ENCODE measurements around the gene ANKDD1B. TPM values are rescaled to one million over a fixed set of nuclear protein-coding genes. Genes with fewer than 3 reads are reported as not detected.

ANKDD1B gene
- total RNA-seq, 1 experiment from 2014 or later = 0.84 TPM

- no peak overlapping the region for H3K27ac ChIP-seq (ENCODE audit: low read depth, low read length)
- ChIA-PET CTCF (no interaction called here), RAD21 (ENCODE audit: low non-redundant PET in 1 of 2, low total read pairs in 2 of 2, uncharacterized antibody in 2 of 2, unreplicated experiment in 2 of 2) (no interaction called here), POLR2A (no interaction called here)
- peaks cover 75% of the 10 kb centered on the region for H3K79me2 ChIP-seq (ENCODE audit: insufficient read depth, low read length)
- no peak overlapping the region for H3K4me2 ChIP-seq (ENCODE audit: low read length)
- H3K9me3 ChIP-seq (ENCODE audit: control insufficient read depth in 1 of 2, insufficient read depth in 1 of 2, low read depth in 1 of 2, low read length in 2 of 2) = no peaks in the 10 kb centered on the region
- peaks cover 4 to 13% of the 10 kb centered on the region in 2 experiments for H3K4me1 ChIP-seq (ENCODE audit: control insufficient read depth in 1 of 2, insufficient read depth in 2 of 2, low read length in 2 of 2)
- DNase-seq (ENCODE audit: low read depth, low spot score) = no peak
- peaks cover 0 to 11% of the 10 kb centered on the region in 2 experiments; a peak in 3 of 4 replicates for H3K36me3 ChIP-seq (ENCODE audit: control insufficient read depth in 1 of 2, insufficient read depth in 2 of 2, low read length in 2 of 2)
- TF ChIP-seq ELF1 (IDR thresholded peaks at IDR 0.05; ENCODE audit: borderline replicate concordance, low read depth) = no peak
- TF ChIP-seq TCF7L2 (IDR thresholded peaks at IDR 0.05; ENCODE audit: borderline replicate concordance, extremely low read depth, insufficient read depth, insufficient read length) = no peak
- TF ChIP-seq ATF3 (IDR thresholded peaks at IDR 0.05) = no peak
- TF ChIP-seq, protein P1, sequence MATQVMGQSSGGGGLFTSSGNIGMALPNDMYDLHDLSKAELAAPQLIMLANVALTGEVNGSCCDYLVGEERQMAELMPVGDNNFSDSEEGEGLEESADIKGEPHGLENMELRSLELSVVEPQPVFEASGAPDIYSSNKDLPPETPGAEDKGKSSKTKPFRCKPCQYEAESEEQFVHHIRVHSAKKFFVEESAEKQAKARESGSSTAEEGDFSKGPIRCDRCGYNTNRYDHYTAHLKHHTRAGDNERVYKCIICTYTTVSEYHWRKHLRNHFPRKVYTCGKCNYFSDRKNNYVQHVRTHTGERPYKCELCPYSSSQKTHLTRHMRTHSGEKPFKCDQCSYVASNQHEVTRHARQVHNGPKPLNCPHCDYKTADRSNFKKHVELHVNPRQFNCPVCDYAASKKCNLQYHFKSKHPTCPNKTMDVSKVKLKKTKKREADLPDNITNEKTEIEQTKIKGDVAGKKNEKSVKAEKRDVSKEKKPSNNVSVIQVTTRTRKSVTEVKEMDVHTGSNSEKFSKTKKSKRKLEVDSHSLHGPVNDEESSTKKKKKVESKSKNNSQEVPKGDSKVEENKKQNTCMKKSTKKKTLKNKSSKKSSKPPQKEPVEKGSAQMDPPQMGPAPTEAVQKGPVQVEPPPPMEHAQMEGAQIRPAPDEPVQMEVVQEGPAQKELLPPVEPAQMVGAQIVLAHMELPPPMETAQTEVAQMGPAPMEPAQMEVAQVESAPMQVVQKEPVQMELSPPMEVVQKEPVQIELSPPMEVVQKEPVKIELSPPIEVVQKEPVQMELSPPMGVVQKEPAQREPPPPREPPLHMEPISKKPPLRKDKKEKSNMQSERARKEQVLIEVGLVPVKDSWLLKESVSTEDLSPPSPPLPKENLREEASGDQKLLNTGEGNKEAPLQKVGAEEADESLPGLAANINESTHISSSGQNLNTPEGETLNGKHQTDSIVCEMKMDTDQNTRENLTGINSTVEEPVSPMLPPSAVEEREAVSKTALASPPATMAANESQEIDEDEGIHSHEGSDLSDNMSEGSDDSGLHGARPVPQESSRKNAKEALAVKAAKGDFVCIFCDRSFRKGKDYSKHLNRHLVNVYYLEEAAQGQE (IDR thresholded peaks at IDR 0.05; ENCODE audit: low read depth) = no peak
- TF ChIP-seq MAX (IDR thresholded peaks at IDR 0.05) = no peak
- no peak for TF ChIP-seq SRF (IDR thresholded peaks at IDR 0.05; ENCODE audit: low read depth)
- no peak for TF ChIP-seq SIN3A (IDR thresholded peaks at IDR 0.05; ENCODE audit: low read depth)
- no peak for TF ChIP-seq YY1 (IDR thresholded peaks at IDR 0.05; ENCODE audit: extremely low read depth, insufficient replicate concordance, low read depth, low read length)
- no peak for TF ChIP-seq FOSL1 (IDR thresholded peaks at IDR 0.05; ENCODE audit: low read depth)
- H3K9me2 ChIP-seq (ENCODE audit: insufficient read depth) = no peaks in the 10 kb centered on the region
- H3K4me3 ChIP-seq (replicated peaks in 1 of 2; ENCODE audit: low read depth in 1 of 2, low read length in 2 of 2) = no peak overlapping the region
- no peak for ATAC-seq
- H2AFZ ChIP-seq (ENCODE audit: low read depth, low read length, poor library complexity, severe bottlenecking) = no peak overlapping the region
- intact Hi-C loops (cut with micrococcal nuclease) = no loop called here
- H3K9ac ChIP-seq (ENCODE audit: low read length) = no peak overlapping the region
- BruUV-seq (replicated peaks) = no TSS peak
- no peaks in the 10 kb centered on the region for H3K27me3 ChIP-seq (ENCODE audit: insufficient read depth, low read length)
- no peaks in the 10 kb centered on the region for H4K20me1 ChIP-seq (ENCODE audit: insufficient read depth)
Measured at GRCh38 chr5:75711151-75711550, 99.9 kb downstream of the ANKDD1B start.

Data from HCT116 (cell line).